ENCODE results near the gene B4GALT6.

GRCh38 chr18:31576670-31577069 is 107.7 kb downstream of the B4GALT6 start:
- TF ChIP-seq CTCF (IDR thresholded peaks at IDR 0.05; ENCODE audit: insufficient read depth, low read depth, low read length) (no peak), EZH2 (IDR thresholded peaks at IDR 0.05; ENCODE audit: insufficient read depth, low read length) (no peak)
